Parathyroid adenoma (tissue), 2 donors: ENCODE measurements around the gene ANO5.
"Not testable (repeated sequence)": the region's sequence is repeated elsewhere in the genome, so short reads cannot be mapped to it uniquely, and the experiment has no call there.

Experiments
- H2AFZ ChIP-seq: fragments of 300-600 bp; sonication (generic); one replicate; pipeline ENCODE4 v1.7.0; 2017; ENCODE audit warnings: antibody characterized with exemption, mild to moderate bottlenecking
- H3K27ac ChIP-seq: fragments of 300-600 bp; sonication (generic); one replicate; pipeline ENCODE4 v1.7.0; 2017
- H3K27me3 ChIP-seq: fragments of 300-600 bp; sonication (generic); one replicate; pipeline ENCODE4 v1.7.0; 2017; ENCODE audit warnings: low read length; ENCODE audit not compliant: control insufficient read depth, insufficient read depth
- H3K36me3 ChIP-seq: fragments of 300-600 bp; sonication (generic); one replicate; pipeline ENCODE4 v1.7.0; 2017; ENCODE audit warnings: low read length; ENCODE audit not compliant: control insufficient read depth, insufficient read depth
- H3K4me1 ChIP-seq: fragments of 300-600 bp; sonication (generic); one replicate; pipeline ENCODE4 v1.7.0; 2017; ENCODE audit warnings: control low read depth
- H3K4me2 ChIP-seq: fragments of 300-600 bp; sonication (generic); one replicate; pipeline ENCODE4 v1.7.0; 2017; ENCODE audit warnings: low read length
- H3K4me3 ChIP-seq: fragments of 300-600 bp; sonication (generic); one replicate; pipeline ENCODE4 v1.7.0; 2017; ENCODE audit warnings: low read depth, low read length
- H3K79me2 ChIP-seq: fragments of 300-600 bp; sonication (generic); one replicate; pipeline ENCODE4 v1.7.0; 2017; ENCODE audit warnings: control low read depth
- H3K9ac ChIP-seq: fragments of 300-600 bp; sonication (generic); one replicate; pipeline ENCODE4 v1.7.0; 2017; ENCODE audit warnings: mild to moderate bottlenecking
- H3K9me3 ChIP-seq: fragments of 300-600 bp; sonication (generic); one replicate; pipeline ENCODE4 v1.7.0; 2017; ENCODE audit warnings: low read length; ENCODE audit not compliant: control insufficient read depth
- TF ChIP-seq, protein P1 (sequence below): fragments of 300-600 bp; sonication (generic); IDR thresholded peaks from one replicate; pipeline ENCODE4 v1.7.0; 2017; ENCODE audit warnings: antibody characterized with exemption, mild to moderate bottlenecking
- donor health status: primary hyperparathyroidism.

ANO5 gene

DNA sequence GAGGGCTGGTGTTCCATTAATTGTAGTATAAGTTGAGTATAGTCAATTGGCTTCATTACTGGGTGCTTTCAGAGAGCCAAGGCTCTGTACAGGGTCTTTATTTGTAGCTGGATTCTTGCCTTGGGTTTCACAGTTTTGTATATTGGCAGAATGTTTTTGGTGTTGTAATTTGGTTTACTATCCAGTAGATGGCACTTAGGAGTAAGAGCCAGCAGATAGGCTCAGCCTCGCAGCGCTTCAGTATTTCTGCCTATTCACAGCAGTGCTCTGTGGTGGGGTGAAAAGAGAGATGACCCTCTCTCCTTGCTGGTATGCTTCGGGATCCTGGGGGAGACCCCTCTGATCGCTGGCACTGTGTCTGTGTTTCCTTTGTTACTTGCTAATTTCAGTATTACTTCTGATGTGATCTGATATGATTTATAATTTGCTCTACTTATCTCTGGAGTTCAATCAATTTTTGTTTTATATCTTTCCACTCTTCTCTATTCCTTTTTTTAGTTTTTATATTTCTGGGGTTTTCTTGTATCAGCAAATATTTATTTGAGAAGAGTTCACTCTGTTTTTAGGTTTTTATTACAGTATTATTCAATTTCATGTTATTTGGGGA lies 52.2 kb downstream of the ANO5 start:
- no peak overlapping the region for H2AFZ ChIP-seq
- no peak overlapping the region for H3K4me2 ChIP-seq
- no peaks in the 10 kb centered on the region for H3K4me1 ChIP-seq
- no peaks in the 10 kb centered on the region for H3K36me3 ChIP-seq
- H3K9me3 ChIP-seq, result no peaks in the 10 kb centered on the region
- no peak overlapping the region for H3K9ac ChIP-seq
- no peaks in the 10 kb centered on the region for H3K27me3 ChIP-seq
- no peak overlapping the region for H3K27ac ChIP-seq
- TF ChIP-seq, protein P1, sequence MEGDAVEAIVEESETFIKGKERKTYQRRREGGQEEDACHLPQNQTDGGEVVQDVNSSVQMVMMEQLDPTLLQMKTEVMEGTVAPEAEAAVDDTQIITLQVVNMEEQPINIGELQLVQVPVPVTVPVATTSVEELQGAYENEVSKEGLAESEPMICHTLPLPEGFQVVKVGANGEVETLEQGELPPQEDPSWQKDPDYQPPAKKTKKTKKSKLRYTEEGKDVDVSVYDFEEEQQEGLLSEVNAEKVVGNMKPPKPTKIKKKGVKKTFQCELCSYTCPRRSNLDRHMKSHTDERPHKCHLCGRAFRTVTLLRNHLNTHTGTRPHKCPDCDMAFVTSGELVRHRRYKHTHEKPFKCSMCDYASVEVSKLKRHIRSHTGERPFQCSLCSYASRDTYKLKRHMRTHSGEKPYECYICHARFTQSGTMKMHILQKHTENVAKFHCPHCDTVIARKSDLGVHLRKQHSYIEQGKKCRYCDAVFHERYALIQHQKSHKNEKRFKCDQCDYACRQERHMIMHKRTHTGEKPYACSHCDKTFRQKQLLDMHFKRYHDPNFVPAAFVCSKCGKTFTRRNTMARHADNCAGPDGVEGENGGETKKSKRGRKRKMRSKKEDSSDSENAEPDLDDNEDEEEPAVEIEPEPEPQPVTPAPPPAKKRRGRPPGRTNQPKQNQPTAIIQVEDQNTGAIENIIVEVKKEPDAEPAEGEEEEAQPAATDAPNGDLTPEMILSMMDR, result peak; percentile 28
- no peak overlapping the region for H3K4me3 ChIP-seq
- no peaks in the 10 kb centered on the region for H3K79me2 ChIP-seq

DNA sequence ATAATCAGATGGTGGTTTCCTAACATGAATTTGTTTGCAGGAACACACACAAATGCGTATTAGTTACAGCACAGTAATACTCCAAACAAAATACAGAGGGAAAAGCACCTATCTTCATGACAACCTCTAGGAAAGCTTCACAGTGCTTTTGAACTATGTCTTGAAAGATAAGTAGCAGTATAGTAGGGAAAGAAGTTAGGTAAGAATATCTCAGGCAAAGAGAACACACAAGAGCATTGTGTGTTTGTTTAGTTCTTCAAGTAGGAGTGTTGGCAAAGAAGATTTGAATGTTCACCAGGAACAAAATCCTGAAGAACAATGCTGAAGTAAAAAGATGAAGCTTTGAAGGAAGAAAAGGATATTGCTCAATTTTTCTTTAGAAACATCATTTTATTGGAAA lies 54.1 kb downstream of the ANO5 start:
- Histone ChIP-seq H3K27ac (no peak overlapping the region), H3K4me1 (no peaks in the 10 kb centered on the region), H3K9ac (no peak overlapping the region)

DNA sequence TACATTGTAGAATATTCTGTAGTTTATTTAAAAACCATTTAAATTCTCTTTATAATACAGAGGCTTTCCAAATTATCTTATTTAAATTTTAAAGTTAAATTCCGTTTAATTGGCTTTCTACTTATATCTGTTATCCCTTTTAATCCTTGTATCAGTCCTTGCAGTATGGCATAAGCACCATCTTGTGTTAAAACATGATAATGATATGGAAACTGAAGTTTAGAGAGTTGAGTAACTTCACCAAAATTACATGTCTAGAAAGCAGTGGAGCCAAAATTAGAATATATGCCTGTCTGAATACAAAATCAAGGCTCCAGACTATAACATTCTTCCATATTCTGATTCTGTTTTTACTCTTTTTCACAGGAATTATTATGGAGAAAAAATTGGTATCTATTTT lies 57.0 kb downstream of the ANO5 start:
- Histone ChIP-seq H3K27ac (no peak overlapping the region), H3K4me2 (no peak overlapping the region), H2AFZ (no peak overlapping the region), H3K4me3 (no peak overlapping the region), H3K27me3 (no peaks in the 10 kb centered on the region), H3K36me3 (no peaks in the 10 kb centered on the region), H3K9ac (no peak overlapping the region), H3K9me3 (no peaks in the 10 kb centered on the region), H3K4me1 (no peaks in the 10 kb centered on the region), H3K79me2 (no peaks in the 10 kb centered on the region)
- TF ChIP-seq, protein P1, result no peak

More for the DNA sequence above, 54.1 kb downstream of the ANO5 start:
- Histone ChIP-seq H3K9me3 (no peaks in the 10 kb centered on the region), H3K4me2 (no peak overlapping the region), H3K79me2 (no peaks in the 10 kb centered on the region), H3K36me3 (no peaks in the 10 kb centered on the region), H3K27me3 (no peaks in the 10 kb centered on the region), H2AFZ (no peak overlapping the region), H3K4me3 (no peak overlapping the region)
- TF ChIP-seq, protein P1, result no peak

DNA sequence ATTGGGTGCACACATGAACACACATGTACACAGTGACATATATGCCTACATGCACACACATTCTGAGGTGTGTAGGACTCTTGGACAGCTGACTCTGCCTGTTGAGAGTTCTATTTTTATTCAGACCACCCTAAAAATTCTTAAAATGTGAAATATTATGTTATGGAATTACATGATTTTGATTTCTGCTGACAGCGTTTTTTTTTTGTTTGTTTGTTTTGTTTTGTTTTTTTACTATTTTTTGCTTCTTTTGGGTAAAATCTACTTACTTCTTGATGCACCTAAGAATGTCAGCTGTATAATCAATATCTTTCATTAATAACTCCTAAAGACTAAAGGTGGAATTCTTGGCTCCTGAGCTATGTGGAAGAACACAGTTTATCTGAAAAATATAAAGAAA lies 64.0 kb downstream of the ANO5 start:
- Histone ChIP-seq H3K79me2 (no peaks in the 10 kb centered on the region), H3K4me2 (no peak overlapping the region), H3K27ac (no peak overlapping the region), H3K27me3 (no peaks in the 10 kb centered on the region), H3K4me3 (no peak overlapping the region), H2AFZ (no peak overlapping the region), H3K9ac (no peak overlapping the region), H3K4me1 (no peaks in the 10 kb centered on the region), H3K9me3 (no peaks in the 10 kb centered on the region), H3K36me3 (no peaks in the 10 kb centered on the region)
- TF ChIP-seq, protein P1, result no peak

DNA sequence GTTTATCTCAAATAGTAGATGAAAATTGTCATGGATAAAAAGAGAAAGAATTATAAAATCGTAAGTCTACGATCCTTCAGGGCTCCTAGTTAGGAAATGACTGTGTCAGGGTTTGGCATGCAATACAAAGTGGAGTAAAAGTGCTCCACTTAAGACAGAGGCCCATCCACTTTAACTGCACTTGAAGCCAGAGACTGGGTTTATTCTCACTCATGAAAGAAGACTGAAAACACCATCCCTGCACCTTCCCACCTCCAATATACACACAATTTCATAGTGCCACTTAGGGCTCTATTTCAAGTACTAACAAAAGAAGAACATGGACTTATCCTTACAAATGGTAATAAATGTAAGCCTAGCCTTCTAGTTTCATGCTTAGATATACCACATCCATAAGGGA lies 70.7 kb downstream of the ANO5 start:
- H3K36me3 ChIP-seq, result no peaks in the 10 kb centered on the region
- no peaks in the 10 kb centered on the region for H3K4me1 ChIP-seq
- TF ChIP-seq, protein P1, result no peak
- no peaks in the 10 kb centered on the region for H3K79me2 ChIP-seq
- no peak overlapping the region for H2AFZ ChIP-seq
- no peaks in the 10 kb centered on the region for H3K27me3 ChIP-seq
- no peak overlapping the region for H3K9ac ChIP-seq
- H3K4me2 ChIP-seq, result no peak overlapping the region
- H3K9me3 ChIP-seq, result no peaks in the 10 kb centered on the region
- H3K27ac ChIP-seq, result no peak overlapping the region
- H3K4me3 ChIP-seq, result no peak overlapping the region

DNA sequence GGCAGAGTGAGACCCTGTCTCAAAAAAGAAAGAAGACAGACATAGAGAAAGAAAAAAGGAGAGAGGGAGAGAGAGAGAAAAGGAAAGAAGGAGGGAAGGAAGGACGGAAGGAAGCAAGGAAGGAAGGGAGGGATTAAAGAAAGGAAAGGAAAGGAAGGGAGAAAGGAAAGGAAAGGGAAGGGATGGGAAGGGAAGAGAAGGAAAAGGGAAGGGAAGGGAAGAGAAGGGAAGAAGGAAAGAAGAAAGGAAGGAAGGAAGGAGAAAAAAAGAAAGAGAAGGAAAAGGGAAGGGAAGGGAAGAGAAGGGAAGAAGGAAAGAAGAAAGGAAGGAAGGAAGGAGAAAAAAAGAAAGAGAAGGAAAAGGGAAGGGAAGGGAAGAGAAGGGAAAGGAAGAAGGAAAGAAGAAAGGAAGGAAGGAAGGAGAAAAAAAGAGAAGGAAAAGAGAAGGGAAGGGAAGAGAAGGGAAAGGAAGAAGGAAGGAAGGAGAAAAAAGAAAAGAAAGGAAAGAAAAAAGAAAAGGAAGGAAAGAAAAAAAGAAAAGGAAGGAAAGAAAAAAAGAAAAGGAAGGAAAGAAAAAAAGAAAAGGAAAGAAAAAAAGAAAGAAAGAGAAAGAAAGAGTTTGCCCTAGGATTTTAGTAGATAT lies 76.2 kb downstream of the ANO5 start:
- not testable (repeated sequence) for H3K4me2 ChIP-seq, H3K9ac ChIP-seq, H3K4me3 ChIP-seq, H3K27me3 ChIP-seq, H3K79me2 ChIP-seq, H2AFZ ChIP-seq, H3K4me1 ChIP-seq, H3K36me3 ChIP-seq, H3K9me3 ChIP-seq, H3K27ac ChIP-seq
